Body of pancreas (tissue), 4 donors: ENCODE data around the gene SYNRG.

ENCODE experiments used
- CTCF ChIP-seq, 7 experiments: fragments of 450-650 bp in 4 of 7; fragments of 200-600 bp in 3 of 7; sonication (generic) in 3 of 7; IDR thresholded peaks; one replicate each; pipeline ENCODE4 v1.5.1; 2016 to 2019; ENCODE audit warnings: antibody characterized with exemption in 7 of 7
- POLR2A ChIP-seq, 3 donors: fragments of 450-650 bp; IDR thresholded peaks; one replicate each; pipeline ENCODE4 v1.6.1; 2016; ENCODE audit warnings: antibody characterized with exemption in 3 of 3, mild to moderate bottlenecking in 2 of 3

- TF ChIP-seq CTCF (IDR thresholded peaks at IDR 0.05) (no peak), POLR2A (IDR thresholded peaks at IDR 0.05) (no peak)
Observed at GRCh38 chr17:37532756-37533155, 76.5 kb downstream of the SYNRG start.
